Measurements from ENCODE around the gene C2CD4B.

C2CD4B gene

GRCh38 chr15:62118520-62119226, 46.4 kb downstream of the C2CD4B start:
- no peak for DNase-seq (ENCODE audit: low spot score)

- DNase-seq (ENCODE audit: low spot score), result no peak
These were observed 49.2 kb downstream of the C2CD4B start for GRCh38 chr15:62115847-62116246.

All from CD4-positive, alpha-beta T cell treated with Interleukin-2 at 100 ng/mL for 4 hours (primary cell).